Left lung (tissue), 10 donors: ENCODE data around the gene OLA1. TPM values are rescaled to one million over a fixed set of nuclear protein-coding genes. Genes with fewer than 3 reads are reported as not detected.
A peak's percentile ranks its signal among the peaks of the same experiment; 100 is the strongest.

Source experiments
- ATAC-seq: fragments of 200-7000 bp; cut with Tn5 transposase; one replicate; pipeline ENCODE4 v1.9.1; 2020; ENCODE audit warnings: moderate library complexity
- DNase-seq, 4 donors: peaks; one replicate each; pipeline ENCODE4 v3.0.0-alpha.2; 2013 to 2020
- H3K27ac ChIP-seq, 2 donors: fragments of 200-600 bp; sonication (generic) in 1 of 2; one replicate each; pipeline versions ENCODE4 v1.5.0 to v1.8.0; 2020 to 2021
- H3K27me3 ChIP-seq, 2 donors: fragments of 200-600 bp; sonication (generic) in 1 of 2; one replicate each; pipeline versions ENCODE4 v1.5.0 to v1.8.0; 2020 to 2021
- H3K36me3 ChIP-seq, 2 donors: fragments of 200-600 bp; sonication (generic) in 1 of 2; one replicate each; pipeline versions ENCODE4 v1.5.0 to v1.8.0; 2020 to 2021
- H3K4me1 ChIP-seq, 2 donors: fragments of 200-600 bp; one replicate each; pipeline ENCODE4 v1.8.0; 2021
- H3K4me3 ChIP-seq, 2 donors: fragments of 200-600 bp; sonication (generic) in 1 of 2; one replicate each; pipeline versions ENCODE4 v1.5.0 to v1.8.0; 2020 to 2021; ENCODE audit warnings: mild to moderate bottlenecking in 1 of 2
- H3K9me3 ChIP-seq, 2 donors: fragments of 200-600 bp; sonication (generic) in 1 of 2; one replicate each; pipeline versions ENCODE4 v1.5.0 to v1.8.0; 2020 to 2021
- CTCF ChIP-seq, 2 donors: fragments of 200-600 bp; sonication (generic) in 1 of 2; IDR thresholded peaks; one replicate each; pipeline versions ENCODE4 v1.5.0 to v1.8.0; 2021; ENCODE audit warnings: antibody characterized with exemption in 2 of 2
- intact Hi-C, 2 donors: fragments of 100-400 bp; cut with DNase I; formaldehyde crosslinking; loops; one replicate each; pipeline versions ENCODE4 v1.11.2 to v1.14.2; 2022
- polyA plus RNA-seq, 6 donors: library from polyadenylated mRNA; unstranded; fragments of 120-200 nt; gene quantifications; one replicate each; pipeline ENCODE4 v1.2.1, GENCODE V29; 2013; ENCODE audit not compliant: insufficient read length in 6 of 6
- total RNA-seq, 2 donors: library from RNA; stranded (reverse); fragmentation: NEBNext Ultra II Directional; extraction: Animal tissue kit (Norgen Biotek cat#: 25700); gene quantifications; one replicate each; pipeline ENCODE4 v1.2.1, GENCODE V29; 2021
- donor health status: DM: no; HTN: yes; CAD: no.
- donor health status: DM: no; HTN: no; CAD: no.

The OLA1 gene
- total and polyA plus RNA-seq, 8 donors: 66.3 to 130 (median 112) TPM

GRCh38 chr2:174023591-174024523 lies 224.5 kb downstream of the OLA1 start:
- DNase-seq (peak in 2 of 4 donors; percentile 77 to 85), ATAC-seq (peak; percentile 69)
- H3K9me3 ChIP-seq: no peaks in the 10 kb centered on the region
- no peak for TF ChIP-seq CTCF (IDR thresholded peaks at IDR 0.05)
- intact Hi-C loops: no loop called here
- H3K36me3 ChIP-seq: no peaks in the 10 kb centered on the region
- no peak overlapping the region for H3K4me3 ChIP-seq
- peaks cover 10 to 71% of the 10 kb centered on the region in 2 donors for H3K4me1 ChIP-seq
- no peaks in the 10 kb centered on the region for H3K27me3 ChIP-seq
- peak overlapping the region; percentile 85 to 92 for H3K27ac ChIP-seq

Other genes starting within 250 kb of the OLA1 start
- not detected for gene SP9, start 86.4 kb upstream of the OLA1 start, total RNA-seq
- gene SP9, start 86.4 kb upstream of the OLA1 start, polyA plus RNA-seq: not detected
- gene SCRN3, start 147.2 kb upstream of the OLA1 start, total RNA-seq: 10 to 100 TPM; 22.6 to 31.9 TPM
- gene SCRN3, start 147.2 kb upstream of the OLA1 start, polyA plus RNA-seq: 10 to 100 TPM; 30.2 to 36.0 (median 32.3) TPM
- 1 to 10 TPM; 3.6 to 6.9 TPM for gene GPR155, start 238.5 kb upstream of the OLA1 start, total RNA-seq
- 1 to 10 TPM; 3.1 to 4.6 (median 4.0) TPM for gene GPR155, start 238.5 kb upstream of the OLA1 start, polyA plus RNA-seq